G401.6 (cell line): ENCODE data around the gene IFIT3.
"Not testable (repeated sequence)": the region's sequence is repeated elsewhere in the genome, so short reads cannot be mapped to it uniquely, and the experiment has no call there.

Experiments used
- FAIRE-seq: peaks from 2 replicates; lab custom pipeline; 2012; peaks lifted over from hg19 to GRCh38; lab: Jason Lieb, UNC

Gene IFIT3

GRCh38 chr10:89327803-89328441, at the start of gene IFIT3:
Gene IFIT3, plus strand, starts transcription at chr10:89327997. Its CDS starts 77 bp downstream, at chr10:89328074.
- FAIRE-seq, result no peak

GRCh38 chr10:89278034-89278535, 49.7 kb upstream of the IFIT3 start:
- FAIRE-seq, result no peak

- FAIRE-seq, result no peak
These were observed 48.9 kb upstream of the IFIT3 start for GRCh38 chr10:89278900-89279392.

GRCh38 chr10:89279421-89279869, 48.4 kb upstream of the IFIT3 start:
- no peak for FAIRE-seq

GRCh38 chr10:89280508-89280907, 47.3 kb upstream of the IFIT3 start:
- no peak for FAIRE-seq

- no peak for FAIRE-seq
These were observed 46.0 kb upstream of the IFIT3 start for GRCh38 chr10:89281606-89282395.

- FAIRE-seq, result no peak
These were observed 44.5 kb upstream of the IFIT3 start for GRCh38 chr10:89283025-89283935.

GRCh38 chr10:89283936-89284475, 43.8 kb upstream of the IFIT3 start:
- no peak for FAIRE-seq

- FAIRE-seq, result not testable (repeated sequence)
These were observed 43.1 kb upstream of the IFIT3 start for GRCh38 chr10:89284711-89285110.

GRCh38 chr10:89285303-89285702, 42.5 kb upstream of the IFIT3 start:
- FAIRE-seq, result not testable (repeated sequence)

- no peak for FAIRE-seq
These were observed 33.0 kb upstream of the IFIT3 start for GRCh38 chr10:89294721-89295239.

GRCh38 chr10:89295597-89295996, 32.2 kb upstream of the IFIT3 start:
- FAIRE-seq, result no peak

GRCh38 chr10:89296220-89296648, 31.6 kb upstream of the IFIT3 start:
- FAIRE-seq, result no peak

GRCh38 chr10:89297356-89297755, 30.4 kb upstream of the IFIT3 start:
- FAIRE-seq, result no peak

- no peak for FAIRE-seq
These were observed 30.0 kb upstream of the IFIT3 start for GRCh38 chr10:89297791-89298190.

- FAIRE-seq, result no peak
These were observed 28.8 kb upstream of the IFIT3 start for GRCh38 chr10:89299031-89299430.

GRCh38 chr10:89301232-89301631, 26.6 kb upstream of the IFIT3 start:
- no peak for FAIRE-seq

- no peak for FAIRE-seq
These were observed 25.9 kb upstream of the IFIT3 start, which contains the start of gene IFIT2 for GRCh38 chr10:89301721-89302445. Gene IFIT2, plus strand, starts transcription at chr10:89302046. Its CDS starts 78 bp downstream, at chr10:89302124.

- FAIRE-seq, result no peak
These were observed 25.2 kb upstream of the IFIT3 start for GRCh38 chr10:89302625-89303024.

GRCh38 chr10:89303161-89303560, 24.6 kb upstream of the IFIT3 start:
- FAIRE-seq, result no peak

GRCh38 chr10:89304026-89304425, 23.8 kb upstream of the IFIT3 start:
- no peak for FAIRE-seq
